GM12878 (cell line): ENCODE data around the gene MAP3K21.

Experiments
- BACH1 ChIP-seq: fragments of 450-650 bp; IDR thresholded peaks from 2 replicates; pipeline ENCODE4 v1.6.1; 2017; ENCODE audit warnings: mild to moderate bottlenecking, borderline replicate concordance
- CTCF ChIP-seq, 3 experiments: IDR thresholded peaks in 2 of 3; conservative IDR thresholded peaks in 1 of 3; 2 replicates each; pipeline ENCODE4 v1.5.1; 2011; ENCODE audit warnings: low read depth in 3 of 3, low read length in 3 of 3, mild to moderate bottlenecking in 3 of 3, control low read depth in 2 of 3, moderate library complexity in 2 of 3, inconsistent platforms in 1 of 3, mixed read lengths in 1 of 3; ENCODE audit not compliant: control insufficient read depth in 2 of 3, insufficient read depth in 1 of 3; ENCODE audit errors: extremely low read depth in 1 of 3
- EZH2 ChIP-seq: IDR thresholded peaks from 2 replicates; pipeline ENCODE4 v1.6.1; 2012; ENCODE audit warnings: low read depth, mild to moderate bottlenecking, control low read depth, inconsistent platforms, low read length, borderline replicate concordance; ENCODE audit not compliant: control insufficient read depth
- IKZF2 ChIP-seq, 2 experiments: fragments of 450-650 bp; IDR thresholded peaks; 2 replicates each; pipeline ENCODE4 v1.6.1; 2017; ENCODE audit warnings: mild to moderate bottlenecking in 2 of 2, moderate library complexity in 2 of 2
- MYC ChIP-seq: IDR thresholded peaks from 2 replicates; pipeline ENCODE4 v1.6.1; 2011; ENCODE audit warnings: mild to moderate bottlenecking, low read length, moderate library complexity, inconsistent platforms; ENCODE audit not compliant: insufficient read depth, insufficient replicate concordance, insufficient read length, severe bottlenecking
- POLR2AphosphoS5 ChIP-seq: IDR thresholded peaks from 2 replicates; pipeline ENCODE4 v1.6.1; 2011; ENCODE audit warnings: mild to moderate bottlenecking, low read length, inconsistent platforms
- SKIL ChIP-seq: fragments of 450-650 bp; IDR thresholded peaks from 2 replicates; pipeline ENCODE4 v1.6.1; 2017; ENCODE audit warnings: mild to moderate bottlenecking, low read depth, inconsistent platforms; ENCODE audit not compliant: poor library complexity, severe bottlenecking

- no peak for TF ChIP-seq CTCF (IDR thresholded peaks at IDR 0.05 in 2 of 3, conservative IDR thresholded peaks at IDR 0.05 in 1 of 3; ENCODE audit: control insufficient read depth in 2 of 3, extremely low read depth in 1 of 3, insufficient read depth in 1 of 3, low read depth in 3 of 3, low read length in 3 of 3)
- no peak for TF ChIP-seq MYC
- no peak for TF ChIP-seq SKIL
- TF ChIP-seq IKZF2 (IDR thresholded peaks at IDR 0.05), result peak in 1 of 2 experiments; percentile 29; a peak in 1 of 4 replicates
- no peak for TF ChIP-seq POLR2AphosphoS5
- TF ChIP-seq BACH1, result no peak
- no peak for TF ChIP-seq EZH2
Measured at GRCh38 chr1:233406994-233407631, 79.6 kb downstream of the MAP3K21 start.
